Measurements from ENCODE around the gene FNDC10. TPM values are rescaled to one million over a fixed set of nuclear protein-coding genes. Genes with fewer than 3 reads are reported as not detected.
A peak's percentile ranks its signal among the peaks of the same experiment; 100 is the strongest.

The FNDC10 gene
- total RNA-seq, 4 donors from 2014 or later = 1.5 to 4.6 (median 3.7) TPM

DNA sequence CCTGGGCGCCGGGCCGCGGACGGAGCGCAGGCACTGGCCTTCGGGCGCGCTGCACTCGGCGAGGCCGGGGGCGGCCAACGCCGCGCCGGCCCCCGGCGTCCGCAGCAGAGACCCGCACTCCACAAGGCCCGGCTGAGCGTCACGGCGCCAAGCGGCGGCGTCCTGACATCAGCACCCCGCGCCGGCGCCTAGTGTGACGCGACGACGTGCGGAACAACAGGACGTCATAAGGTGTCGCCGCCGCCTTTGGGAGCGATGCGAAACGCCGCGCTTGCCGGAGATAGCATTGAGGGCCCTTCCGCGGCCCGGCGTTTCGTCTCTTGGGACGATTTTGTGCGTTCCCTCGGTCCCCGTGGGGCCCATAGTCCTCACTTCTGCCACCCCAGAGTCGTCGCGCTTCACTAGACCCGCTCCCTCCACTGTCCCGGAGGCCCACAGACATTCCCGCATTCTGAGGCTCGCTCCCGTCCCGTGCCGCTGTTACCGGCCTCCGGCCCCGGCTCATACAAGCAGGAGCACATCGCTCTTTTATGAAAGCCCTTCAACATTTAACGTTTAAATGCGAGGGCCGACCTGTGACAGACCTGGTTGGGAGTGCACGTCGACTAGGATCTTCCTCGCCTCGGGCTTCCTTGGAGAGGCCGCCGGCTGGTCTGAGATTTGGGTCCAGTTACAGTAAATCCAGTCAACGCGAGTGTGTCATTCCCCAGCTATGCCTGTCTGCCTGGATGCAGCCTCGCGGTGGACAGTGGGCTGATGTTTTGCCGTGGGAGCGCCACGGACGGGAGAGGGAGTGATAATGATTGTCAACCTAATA, 25.0 kb downstream of the FNDC10 start, which contains the start of gene SSU72:
TSS of gene SSU72 (minus strand) at position 143 of the 817 bp plus-strand sequence. CDS start 306 bp downstream, outside the sequence.
- Histone ChIP-seq H3K27me3 (peaks cover 6% of the 10 kb centered on the region), H3K9me3 (no peaks in the 10 kb centered on the region), H3K27ac (peak within 1 kb of the TSS; percentile 96 to 99 (median 96)), H3K4me3 (peak within 1 kb of the TSS; percentile 81 to 96 (median 88)), H3K4me1 (peaks cover 13 to 33% (median 29%) of the 10 kb centered on the region in 4 donors), H3K36me3 (no peaks in the 10 kb centered on the region)
- in situ Hi-C loops (cut with MboI; ENCODE audit: low pct_ligation_motif_present in 1 of 4, low pct_unique_long_range_greater_than_20kb in 1 of 4, low sequenced_read_pairs in 3 of 4) = no loop called here
- peak; percentile 94 for DNase-seq
- 0 to 1% methylated on average over 8 to 82 of the region's 87 CpGs for WGBS, 2 donors (ENCODE audit: low coverage in 1 of 2)
- intact Hi-C loops (cut with DNase I; ENCODE audit: low total_unique reads) = loop anchor here (5.0 kb wide), 1 partner anchor 242 kb away; no protein-coding TSS in a partner anchor
- TF ChIP-seq EP300 (IDR thresholded peaks at IDR 0.05; ENCODE audit: low read depth) (peak; percentile 10), POLR2A (IDR thresholded peaks at IDR 0.05) (peak; percentile 97), POLR2AphosphoS5 (IDR thresholded peaks at IDR 0.05) (peak; percentile 95 to 99 (median 98))
- TF ChIP-seq, protein P1, sequence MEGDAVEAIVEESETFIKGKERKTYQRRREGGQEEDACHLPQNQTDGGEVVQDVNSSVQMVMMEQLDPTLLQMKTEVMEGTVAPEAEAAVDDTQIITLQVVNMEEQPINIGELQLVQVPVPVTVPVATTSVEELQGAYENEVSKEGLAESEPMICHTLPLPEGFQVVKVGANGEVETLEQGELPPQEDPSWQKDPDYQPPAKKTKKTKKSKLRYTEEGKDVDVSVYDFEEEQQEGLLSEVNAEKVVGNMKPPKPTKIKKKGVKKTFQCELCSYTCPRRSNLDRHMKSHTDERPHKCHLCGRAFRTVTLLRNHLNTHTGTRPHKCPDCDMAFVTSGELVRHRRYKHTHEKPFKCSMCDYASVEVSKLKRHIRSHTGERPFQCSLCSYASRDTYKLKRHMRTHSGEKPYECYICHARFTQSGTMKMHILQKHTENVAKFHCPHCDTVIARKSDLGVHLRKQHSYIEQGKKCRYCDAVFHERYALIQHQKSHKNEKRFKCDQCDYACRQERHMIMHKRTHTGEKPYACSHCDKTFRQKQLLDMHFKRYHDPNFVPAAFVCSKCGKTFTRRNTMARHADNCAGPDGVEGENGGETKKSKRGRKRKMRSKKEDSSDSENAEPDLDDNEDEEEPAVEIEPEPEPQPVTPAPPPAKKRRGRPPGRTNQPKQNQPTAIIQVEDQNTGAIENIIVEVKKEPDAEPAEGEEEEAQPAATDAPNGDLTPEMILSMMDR (IDR thresholded peaks at IDR 0.05) = no peak

- H3K4me3 ChIP-seq = peak overlapping the region; percentile 81 to 96 (median 88)
- H3K27ac ChIP-seq = peak overlapping the region; percentile 96 to 99 (median 96)
- no peaks in the 10 kb centered on the region for H3K27me3 ChIP-seq
- no peaks in the 10 kb centered on the region for H3K9me3 ChIP-seq
- TF ChIP-seq EP300 (IDR thresholded peaks at IDR 0.05; ENCODE audit: low read depth) (no peak), POLR2A (IDR thresholded peaks at IDR 0.05) (no peak), POLR2AphosphoS5 (IDR thresholded peaks at IDR 0.05) (peak in 1 of 3 donors; percentile 26)
- TF ChIP-seq, protein P1 (IDR thresholded peaks at IDR 0.05) = peak in 3 of 5 experiments; percentile 16 to 37 (median 32)
- DNase-seq = peak; percentile 65
- no peaks in the 10 kb centered on the region for H3K36me3 ChIP-seq
- in situ Hi-C loops (cut with MboI; ENCODE audit: low pct_ligation_motif_present in 1 of 4, low pct_unique_long_range_greater_than_20kb in 1 of 4, low sequenced_read_pairs in 3 of 4) = no loop called here
- WGBS, 2 donors (ENCODE audit: low coverage in 1 of 2) = 0% methylated on average over 47 of the region's 96 CpGs; no CpG with 5 or more reads in 1 of the 2 donors
- peaks cover 17 to 36% (median 31%) of the 10 kb centered on the region in 4 donors for H3K4me1 ChIP-seq
- intact Hi-C loops (cut with DNase I; ENCODE audit: low total_unique reads) = no loop called here
Observed at GRCh38 chr1:1573843-1574720, 25.9 kb downstream of the FNDC10 start.

DNA sequence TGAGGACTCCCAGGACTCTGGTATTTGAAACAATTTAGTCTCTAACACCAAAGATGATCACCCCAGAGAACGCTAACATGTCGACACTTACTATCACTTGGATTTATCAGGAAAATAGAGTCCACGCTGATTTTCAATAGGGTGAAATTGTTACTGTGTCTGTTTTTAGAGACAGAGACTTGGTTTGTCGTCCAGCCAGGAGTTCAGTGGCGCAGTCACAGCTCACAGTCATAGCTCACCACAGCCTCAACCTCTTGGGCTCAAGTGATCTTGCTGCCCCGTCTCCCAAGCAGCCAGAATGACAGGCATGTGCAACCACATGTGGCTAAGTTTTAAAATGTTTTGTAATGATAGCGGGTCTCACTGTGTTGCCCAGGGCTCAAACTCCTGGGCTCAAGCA, 30.6 kb downstream of the FNDC10 start:
- H3K4me3 ChIP-seq = no peak overlapping the region
- H3K9me3 ChIP-seq = no peaks in the 10 kb centered on the region
- intact Hi-C loops (cut with DNase I; ENCODE audit: low total_unique reads) = no loop called here
- WGBS, 2 donors (ENCODE audit: low coverage in 1 of 2) = 89% methylated on average over 7 of the region's 7 CpGs; no CpG with 5 or more reads in 1 of the 2 donors
- H3K36me3 ChIP-seq = peaks cover 0 to 10% (median 3%) of the 10 kb centered on the region in 4 donors
- in situ Hi-C loops (cut with MboI; ENCODE audit: low pct_ligation_motif_present in 1 of 4, low pct_unique_long_range_greater_than_20kb in 1 of 4, low sequenced_read_pairs in 3 of 4) = no loop called here
- no peak for DNase-seq
- no peaks in the 10 kb centered on the region for H3K27me3 ChIP-seq
- peaks cover 12 to 33% (median 22%) of the 10 kb centered on the region in 4 donors for H3K4me1 ChIP-seq
- H3K27ac ChIP-seq = no peak overlapping the region
- TF ChIP-seq POLR2AphosphoS5 (IDR thresholded peaks at IDR 0.05) (no peak), EP300 (IDR thresholded peaks at IDR 0.05; ENCODE audit: low read depth) (no peak), POLR2A (IDR thresholded peaks at IDR 0.05) (no peak)
- TF ChIP-seq, protein P1 (IDR thresholded peaks at IDR 0.05) = no peak
